Cardiac septum (tissue), 1 donor: ENCODE results near the gene VPS9D1. TPM values are rescaled to one million over a fixed set of nuclear protein-coding genes. Genes with fewer than 3 reads are reported as not detected.
"Not testable (repeated sequence)": the region's sequence is repeated elsewhere in the genome, so short reads cannot be mapped to it uniquely, and the experiment has no call there.

Experiments used
- DNase-seq: peaks from one replicate; pipeline ENCODE4 v3.0.0-alpha.2; 2020; ENCODE audit warnings: low spot score
- intact Hi-C: fragments of 100-400 bp; cut with DNase I; formaldehyde crosslinking; loops from one replicate; pipeline ENCODE4 v1.14.0; 2022
- total RNA-seq: library from RNA; stranded (reverse); fragmentation: NEBNext Ultra II Directional; extraction: Animal tissue kit (Norgen Biotek cat#: 25700); gene quantifications from one replicate; pipeline ENCODE4 v1.2.1, GENCODE V29; 2021
- donor health status: DM: no; HTN: no; CAD: no.

VPS9D1 gene
- total RNA-seq, 1 donor from 2014 or later: 19.7 TPM

GRCh38 chr16:89697616-89698331 is 22.9 kb downstream of the VPS9D1 start:
- intact Hi-C loops: no loop called here
- peak; percentile 57 for DNase-seq

GRCh38 chr16:89697161-89697615 is 23.5 kb downstream of the VPS9D1 start:
- intact Hi-C loops: no loop called here
- DNase-seq: peak; percentile 73

GRCh38 chr16:89696670-89697128 is 24.0 kb downstream of the VPS9D1 start:
- DNase-seq: peak; percentile 63
- intact Hi-C loops: no loop called here

- intact Hi-C loops: no loop called here
- DNase-seq: peak; percentile 74
Measured at GRCh38 chr16:89695875-89696669, 24.6 kb downstream of the VPS9D1 start.

GRCh38 chr16:89695086-89695874 is 25.4 kb downstream of the VPS9D1 start:
- intact Hi-C loops: no loop called here
- DNase-seq: peak; percentile 71

- intact Hi-C loops, DNase-seq: not testable (repeated sequence)
Measured at GRCh38 chr16:89694784-89695085, 26.0 kb downstream of the VPS9D1 start.

GRCh38 chr16:89693931-89694783 is 26.5 kb downstream of the VPS9D1 start:
- DNase-seq: peak; percentile 69
- intact Hi-C loops: no loop called here

GRCh38 chr16:89693289-89693731 is 27.4 kb downstream of the VPS9D1 start:
- DNase-seq: peak; percentile 64
- intact Hi-C loops: no loop called here

- peak; percentile 44 for DNase-seq
- intact Hi-C loops: no loop called here
Measured at GRCh38 chr16:89691986-89692569, 28.6 kb downstream of the VPS9D1 start.

- intact Hi-C loops: no loop called here
- DNase-seq: peak; percentile 65
Measured at GRCh38 chr16:89691231-89691985, 29.3 kb downstream of the VPS9D1 start.

GRCh38 chr16:89690392-89690901 is 30.3 kb downstream of the VPS9D1 start:
- peak; percentile 41 for DNase-seq
- intact Hi-C loops: no loop called here

GRCh38 chr16:89689621-89690020 is 31.1 kb downstream of the VPS9D1 start:
- intact Hi-C loops, DNase-seq: not testable (repeated sequence)

GRCh38 chr16:89689142-89689541 is 31.6 kb downstream of the VPS9D1 start:
- intact Hi-C loops: no loop called here

GRCh38 chr16:89688395-89688794 is 32.3 kb downstream of the VPS9D1 start:
- DNase-seq: peak; percentile 17
- intact Hi-C loops: no loop called here

More at GRCh38 chr16:89689142-89689541, 31.6 kb downstream of the VPS9D1 start:
- peak; percentile 38 for DNase-seq

GRCh38 chr16:89687092-89687940 is 33.4 kb downstream of the VPS9D1 start:
- peak; percentile 63 for DNase-seq
- intact Hi-C loops: no loop called here

GRCh38 chr16:89686520-89687091 is 34.1 kb downstream of the VPS9D1 start, which contains the start of gene CDK10:
Gene CDK10, plus strand, starts transcription at chr16:89686689. Its CDS starts 22 bp downstream, at chr16:89686711.
- intact Hi-C loops: no loop called here
- peak; percentile 95 for DNase-seq
